DND-41 (cell line): ENCODE data around the gene TOP2B.

ENCODE experiments used
- CTCF ChIP-seq: IDR thresholded peaks from 2 replicates; pipeline ENCODE4 v1.5.1; 2012; ENCODE audit warnings: borderline replicate concordance, low read length, moderate library complexity, mild to moderate bottlenecking; ENCODE audit not compliant: poor library complexity, severe bottlenecking; ENCODE audit errors: extremely low read depth
- EZH2 ChIP-seq: IDR thresholded peaks from 3 replicates; pipeline ENCODE4 v1.6.1; 2012; ENCODE audit warnings: borderline replicate concordance, low read depth, mild to moderate bottlenecking, moderate library complexity, low read length, inconsistent platforms; ENCODE audit not compliant: severe bottlenecking

GRCh38 chr3:25558121-25558520, 106.6 kb downstream of the TOP2B start:
- TF ChIP-seq CTCF (no peak), EZH2 (no peak)
